H1 (cell line): ENCODE data around the gene TPRN. TPM values are rescaled to one million over a fixed set of nuclear protein-coding genes. Genes with fewer than 3 reads are reported as not detected.

ENCODE experiments used
- CTCF ChIA-PET: fragments of 300-600 bp; sonication (Branson Sonifier 250); formaldehyde crosslinking; loops from one replicate; lab custom pipeline; 2021; ENCODE audit not compliant: partially characterized antibody; lab: Charles Lee
- POLR2A ChIA-PET: fragments of 300-600 bp; sonication (Branson Sonifier 250); formaldehyde crosslinking; loops from one replicate; lab custom pipeline; 2021; ENCODE audit warnings: inconsistent platforms; ENCODE audit not compliant: partially characterized antibody; lab: Charles Lee
- DNase-seq, 2 experiments: peaks; one replicate each; pipeline versions ENCODE4 v3.0.0 to v3.0.0-alpha.2; 2010 to 2022; ENCODE audit warnings: low spot score in 2 of 2, low read depth in 1 of 2, mixed read lengths in 1 of 2
- FAIRE-seq: peaks from 2 replicates; lab custom pipeline; 2011; peaks lifted over from hg19 to GRCh38; lab: Jason Lieb, UNC
- H2AFZ ChIP-seq: 2 replicates; pipeline ENCODE4 v1.8.1; 2012; ENCODE audit warnings: low read length, inconsistent platforms
- H2AK5ac ChIP-seq: 2 replicates; pipeline ENCODE4 v1.6.1; 2013; ENCODE audit warnings: low read depth, low read length
- H2BK120ac ChIP-seq: replicated peaks from 2 replicates; pipeline ENCODE3; 2013; ENCODE audit warnings: low read depth, low read length, inconsistent platforms
- H2BK12ac ChIP-seq: 2 replicates; pipeline ENCODE4 v1.6.1; 2013; ENCODE audit warnings: low read depth, low read length
- H2BK15ac ChIP-seq: 2 replicates; pipeline ENCODE4 v1.6.1; 2013; ENCODE audit warnings: low read length
- H2BK20ac ChIP-seq: 2 replicates; pipeline ENCODE4 v1.6.1; 2013; ENCODE audit warnings: low read length
- H2BK5ac ChIP-seq: 2 replicates; pipeline ENCODE4 v1.6.1; 2013; ENCODE audit warnings: low read depth, low read length
- H3K14ac ChIP-seq: 2 replicates; pipeline ENCODE4 v1.6.1; 2013; ENCODE audit warnings: inconsistent platforms; ENCODE audit not compliant: insufficient read length
- H3K18ac ChIP-seq: 2 replicates; pipeline ENCODE4 v1.6.1; 2013; ENCODE audit warnings: low read length; ENCODE audit errors: extremely low read depth
- H3K23ac ChIP-seq: 2 replicates; pipeline ENCODE4 v1.6.1; 2013; ENCODE audit warnings: inconsistent platforms; ENCODE audit not compliant: insufficient read length
- H3K23me2 ChIP-seq: 2 replicates; pipeline ENCODE4 v1.6.1; 2013; ENCODE audit warnings: low read depth, low read length
- H3K27ac ChIP-seq: 2 replicates; pipeline ENCODE4 v1.6.1; 2011; ENCODE audit warnings: low read depth, low read length, inconsistent platforms
- H3K27me3 ChIP-seq, 4 experiments: replicated peaks in 1 of 4; 1 replicate in 1 of 4; 2 replicates in 3 of 4; pipeline versions ENCODE4 v1.6.1 to v1.8.1; 2011 to 2013; ENCODE audit warnings: low read length in 3 of 4, mild to moderate bottlenecking in 3 of 4, inconsistent platforms in 2 of 4, mixed read lengths in 2 of 4, moderate library complexity in 1 of 4; ENCODE audit not compliant: control insufficient read depth in 3 of 4, insufficient read depth in 3 of 4; ENCODE audit errors: extremely low read depth in 1 of 4
- H3K36me3 ChIP-seq, 4 experiments: 2 replicates each; pipeline versions ENCODE4 v1.6.1 to v1.8.1; 2011 to 2013; ENCODE audit warnings: mild to moderate bottlenecking in 4 of 4, low read length in 3 of 4, moderate library complexity in 2 of 4, control low read depth in 1 of 4, inconsistent platforms in 1 of 4; ENCODE audit not compliant: insufficient read depth in 4 of 4, control insufficient read depth in 2 of 4
- H3K4ac ChIP-seq: replicated peaks from 2 replicates; pipeline ENCODE3; 2013; ENCODE audit warnings: low read length, low read depth, mixed read lengths, inconsistent platforms; ENCODE audit not compliant: insufficient read length
- H3K4me1 ChIP-seq, 4 experiments: replicated peaks in 1 of 4; 1 replicate in 1 of 4; 2 replicates in 3 of 4; pipeline versions ENCODE4 v1.6.1 to v1.8.1; 2011 to 2013; ENCODE audit warnings: low read length in 3 of 4, inconsistent platforms in 2 of 4, mixed read lengths in 1 of 4; ENCODE audit not compliant: insufficient read depth in 4 of 4, control insufficient read depth in 3 of 4
- H3K4me2 ChIP-seq, 2 experiments: 2 replicates each; pipeline versions ENCODE4 v1.6.1 to v1.8.1; 2011 to 2013; ENCODE audit warnings: low read depth in 2 of 2, low read length in 2 of 2, control low read depth in 1 of 2, inconsistent platforms in 1 of 2, mild to moderate bottlenecking in 1 of 2; ENCODE audit not compliant: insufficient read depth in 1 of 2
- H3K4me3 ChIP-seq, 4 experiments: fragments of 200-600, 300-600 bp in 1 of 4; sonication (generic), shearing (Covaris generic), sonication (Bioruptor Twin) in 1 of 4; 2 replicates each; pipeline versions ENCODE4 v1.5.1 to v1.8.1; 2011 to 2016; ENCODE audit warnings: low read length in 4 of 4, low read depth in 3 of 4, control low read depth in 2 of 4, inconsistent platforms in 2 of 4, mild to moderate bottlenecking in 2 of 4, mixed read lengths in 1 of 4, moderate library complexity in 1 of 4; ENCODE audit not compliant: insufficient read depth in 2 of 4; ENCODE audit errors: extremely low read depth in 1 of 4
- H3K56ac ChIP-seq: replicated peaks from 2 replicates; pipeline ENCODE3; 2013; ENCODE audit warnings: low read depth, mild to moderate bottlenecking, mixed read lengths, low read length, inconsistent platforms; ENCODE audit not compliant: insufficient read length
- H3K79me1 ChIP-seq: 2 replicates; pipeline ENCODE4 v1.6.1; 2013; ENCODE audit warnings: low read depth, low read length, control low read depth
- H3K79me2 ChIP-seq, 2 experiments: 2 replicates each; pipeline versions ENCODE4 v1.6.1 to v1.8.1; 2012 to 2013; ENCODE audit warnings: low read length in 2 of 2, mild to moderate bottlenecking in 2 of 2, inconsistent platforms in 1 of 2; ENCODE audit not compliant: insufficient read depth in 2 of 2, control insufficient read depth in 1 of 2
- H3K9ac ChIP-seq, 4 experiments: replicated peaks in 1 of 4; 1 replicate in 1 of 4; 2 replicates in 3 of 4; pipeline versions ENCODE4 v1.6.1 to v1.8.1; 2011 to 2013; ENCODE audit warnings: low read depth in 3 of 4, low read length in 3 of 4, control low read depth in 2 of 4, mild to moderate bottlenecking in 2 of 4, moderate library complexity in 2 of 4, inconsistent platforms in 1 of 4; ENCODE audit errors: extremely low read depth in 1 of 4
- H3K9me3 ChIP-seq, 2 experiments: 2 replicates each; pipeline versions ENCODE4 v1.6.1 to v1.8.1; 2012 to 2013; ENCODE audit warnings: mild to moderate bottlenecking in 2 of 2, moderate library complexity in 2 of 2, control low read depth in 1 of 2, inconsistent platforms in 1 of 2, low read depth in 1 of 2, low read length in 1 of 2, mixed read lengths in 1 of 2; ENCODE audit not compliant: insufficient read depth in 2 of 2
- H4K20me1 ChIP-seq, 2 experiments: replicated peaks in 1 of 2; 2 replicates each; pipeline versions ENCODE3 to v1.8.1; 2011 to 2013; ENCODE audit warnings: inconsistent platforms in 2 of 2, low read length in 2 of 2, mild to moderate bottlenecking in 1 of 2; ENCODE audit not compliant: insufficient read depth in 2 of 2, control insufficient read depth in 1 of 2
- H4K5ac ChIP-seq: 2 replicates; pipeline ENCODE4 v1.6.1; 2013; ENCODE audit warnings: low read length, low read depth, mixed read lengths, inconsistent platforms; ENCODE audit not compliant: insufficient read length
- H4K8ac ChIP-seq: 2 replicates; pipeline ENCODE4 v1.8.0; 2013; ENCODE audit warnings: mild to moderate bottlenecking, moderate library complexity, low read length, inconsistent platforms; ENCODE audit not compliant: insufficient read depth; ENCODE audit errors: extremely low read depth
- H4K91ac ChIP-seq: replicated peaks from 2 replicates; pipeline ENCODE3; 2013; ENCODE audit warnings: low read length, mixed read lengths, inconsistent platforms; ENCODE audit not compliant: insufficient read length
- POLR2AphosphoS5 ChIP-seq: IDR thresholded peaks from 2 replicates; pipeline ENCODE4 v1.6.1; 2011; ENCODE audit warnings: low read depth, low read length
- SP1 ChIP-seq: IDR thresholded peaks from 2 replicates; pipeline ENCODE4 v1.6.1; 2011; ENCODE audit warnings: low read depth, low read length
- WGBS, 2 experiments: shearing (Covaris generic) in 1 of 2; methylation state at CpG; one replicate each; pipeline versions ENCODE4 v1.1.6 to v1.1.7; 2013 to 2015; ENCODE audit warnings: low lambda C conversion rate in 2 of 2, mixed read lengths in 2 of 2, inconsistent platforms in 1 of 2, low coverage in 1 of 2, missing lambda C conversion rate in 1 of 2; ENCODE audit not compliant: insufficient replicate concordance in 2 of 2, insufficient coverage in 1 of 2, insufficient read length in 1 of 2; ENCODE audit errors: extremely low coverage in 1 of 2, missing lambda C conversion rate in 1 of 2; 5-methylcytosine and 5-hydroxymethylcytosine counted together
- polyA plus RNA-seq, 7 experiments: library from polyadenylated mRNA; depleted of rRNA in 3 of 7; stranded (reverse) in 5 of 7; unstranded in 2 of 7; fragments of >200 nt in 5 of 7; fragments of 200-250 nt in 2 of 7; gene quantifications; 1 replicate in 5 of 7; 2 replicates in 1 of 7; 4 replicates in 1 of 7; pipeline versions ENCODE4 v1.2.1 to v1.2.3, GENCODE V29; 2011 to 2013; ENCODE audit warnings: missing spikeins in 2 of 7, mixed read lengths in 2 of 7
- total RNA-seq: library from RNA; stranded (reverse); fragmentation: NEBNext Ultra II Directional; extraction: Animal tissue kit (Norgen Biotek cat#: 25700); gene quantifications from 2 replicates; pipeline ENCODE4 v1.2.1, GENCODE V29; 2021
- TF ChIP-seq, protein P1 (sequence below): IDR thresholded peaks from 2 replicates; pipeline ENCODE4 v1.6.1; 2011; ENCODE audit warnings: low read depth, mild to moderate bottlenecking, low read length; ENCODE audit not compliant: insufficient read depth

Gene TPRN
- total and polyA plus RNA-seq, 2 of the 8 experiments (the other 6 are each of a cell fraction or from before 2014, with no cell fraction given) = 9.7 to 23.2 TPM

DNA sequence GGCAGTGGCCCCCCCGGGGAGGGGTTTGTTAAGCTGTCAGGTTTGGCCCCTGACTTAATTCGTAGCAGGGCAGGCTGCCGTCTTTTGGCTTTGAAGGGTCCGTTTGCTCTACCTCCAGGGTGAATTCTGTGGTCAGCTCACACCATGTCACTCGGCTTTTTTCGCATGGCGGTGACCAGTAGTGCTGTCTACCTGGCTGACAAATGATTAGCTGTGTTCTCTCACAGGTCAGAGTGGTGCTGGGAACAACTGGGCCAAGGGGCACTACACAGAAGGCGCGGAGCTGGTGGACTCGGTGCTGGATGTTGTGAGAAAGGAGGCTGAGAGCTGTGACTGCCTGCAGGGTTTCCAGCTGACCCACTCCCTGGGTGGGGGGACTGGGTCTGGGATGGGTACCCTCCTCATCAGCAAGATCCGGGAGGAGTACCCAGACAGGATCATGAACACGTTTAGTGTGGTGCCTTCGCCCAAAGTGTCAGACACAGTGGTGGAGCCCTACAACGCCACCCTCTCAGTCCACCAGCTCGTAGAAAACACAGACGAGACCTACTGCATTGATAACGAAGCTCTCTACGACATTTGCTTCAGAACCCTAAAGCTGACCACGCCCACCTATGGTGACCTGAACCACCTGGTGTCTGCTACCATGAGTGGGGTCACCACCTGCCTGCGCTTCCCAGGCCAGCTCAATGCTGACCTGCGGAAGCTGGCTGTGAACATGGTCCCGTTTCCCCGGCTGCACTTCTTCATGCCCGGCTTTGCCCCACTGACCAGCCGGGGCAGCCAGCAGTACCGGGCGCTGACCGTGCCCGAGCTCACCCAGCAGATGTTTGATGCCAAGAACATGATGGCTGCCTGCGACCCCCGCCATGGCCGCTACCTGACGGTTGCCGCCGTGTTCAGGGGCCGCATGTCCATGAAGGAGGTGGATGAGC lies 42.0 kb upstream of the TPRN start:
- H3K56ac ChIP-seq = no peak overlapping the region
- FAIRE-seq (no peak), DNase-seq (no peak)
- H3K9me3 ChIP-seq = no peaks in the 10 kb centered on the region
- H2BK12ac ChIP-seq = no peak overlapping the region
- no peak overlapping the region for H2BK120ac ChIP-seq
- H2BK5ac ChIP-seq = no peak overlapping the region
- whole genome bisulfite sequencing, 2 experiments = 89% methylated on average over 36 of the region's 36 CpGs; no CpG with 5 or more reads in 1 of the 2 experiments
- no peak overlapping the region for H2AK5ac ChIP-seq
- H3K27ac ChIP-seq = no peak overlapping the region
- H3K9ac ChIP-seq = no peak overlapping the region; a peak in 1 of 7 replicates
- TF ChIP-seq SP1 (peak; percentile 32; the same call in 1 of the 2 replicates), POLR2AphosphoS5 (peak; percentile 12; the same call in 1 of the 2 replicates)
- TF ChIP-seq, protein P1, sequence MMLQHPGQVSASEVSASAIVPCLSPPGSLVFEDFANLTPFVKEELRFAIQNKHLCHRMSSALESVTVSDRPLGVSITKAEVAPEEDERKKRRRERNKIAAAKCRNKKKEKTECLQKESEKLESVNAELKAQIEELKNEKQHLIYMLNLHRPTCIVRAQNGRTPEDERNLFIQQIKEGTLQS = no peak
- H3K27me3 ChIP-seq = no peaks in the 10 kb centered on the region
- H3K23me2 ChIP-seq = peaks cover 5% of the 10 kb centered on the region; the same call in 1 of the 2 replicates
- no peak overlapping the region for H4K5ac ChIP-seq
- H4K91ac ChIP-seq = no peak overlapping the region
- H3K4me2 ChIP-seq = peak overlapping the region; percentile 76 to 87
- peaks cover 0 to 20% of the 10 kb centered on the region in 2 experiments; a peak in 2 of 4 replicates for H3K79me2 ChIP-seq
- no peak overlapping the region for H3K23ac ChIP-seq
- H4K20me1 ChIP-seq = peaks cover 22 to 23% of the 10 kb centered on the region in 2 experiments
- H3K4me1 ChIP-seq = peaks cover 0 to 20% (median 11%) of the 10 kb centered on the region in 4 experiments; a peak in 5 of 7 replicates
- H3K79me1 ChIP-seq = peaks cover 5% of the 10 kb centered on the region
- no peak overlapping the region for H2AFZ ChIP-seq
- POLR2A ChIA-PET = interaction anchor here (0.6 to 69.9 kb wide), 18 partner anchors 8 to 267 kb away, joined by 3 to 1462 read pairs (median 4); partner anchors contain the start of genes ANAPC2, CYSRT1, NDOR1 and NELFB
- no peak overlapping the region for H3K18ac ChIP-seq
- no peak overlapping the region for H3K14ac ChIP-seq
- H3K4ac ChIP-seq = no peak overlapping the region
- no peak overlapping the region for H2BK15ac ChIP-seq
- H3K36me3 ChIP-seq = peaks cover 6 to 18% (median 15%) of the 10 kb centered on the region in 4 experiments; a peak in 7 of 8 replicates
- H2BK20ac ChIP-seq = no peak overlapping the region
- CTCF ChIA-PET = interaction anchor here (0.6 to 9.1 kb wide), 12 partner anchors 9 to 213 kb away, joined by 3 to 113 read pairs (median 5); partner anchors contain the start of genes CYSRT1, RNF208, RNF224 and SLC34A3
- peak overlapping the region; percentile 64 to 92 (median 74) for H3K4me3 ChIP-seq
- no peak overlapping the region for H4K8ac ChIP-seq
